DOHH2 (cell line): ENCODE data around the gene EIF4EBP2.

Experiments used
- H3F3A ChIP-seq: fragments of 200-600 bp; sonication (generic), shearing (Covaris generic); 2 replicates; pipeline ENCODE4 v1.6.0; 2016; ENCODE audit warnings: antibody characterized with exemption, mild to moderate bottlenecking; ENCODE audit not compliant: control insufficient read depth, insufficient read depth
- H3K27ac ChIP-seq: fragments of 200-600 bp; sonication (generic); 2 replicates; pipeline ENCODE4 v1.5.1; 2014; ENCODE audit warnings: low read depth, mild to moderate bottlenecking, low read length, moderate library complexity
- H3K27me3 ChIP-seq: fragments of 200-600 bp; sonication (generic); 2 replicates; pipeline ENCODE4 v1.6.1; 2014; ENCODE audit warnings: mild to moderate bottlenecking, low read length, mixed read lengths; ENCODE audit not compliant: control insufficient read depth
- H3K36me3 ChIP-seq: fragments of 200-600 bp; sonication (generic); 2 replicates; pipeline ENCODE4 v1.6.1; 2014; ENCODE audit warnings: mild to moderate bottlenecking, low read length, moderate library complexity, mixed read lengths; ENCODE audit not compliant: control insufficient read depth
- H3K4me1 ChIP-seq: fragments of 200-600 bp; sonication (generic); 2 replicates; pipeline ENCODE4 v1.6.1; 2014; ENCODE audit warnings: mild to moderate bottlenecking, low read length, mixed read lengths; ENCODE audit not compliant: control insufficient read depth
- H3K4me2 ChIP-seq: fragments of 200-600 bp; sonication (generic); 2 replicates; pipeline ENCODE4 v1.6.0; 2014; ENCODE audit warnings: mild to moderate bottlenecking, low read length, moderate library complexity
- H3K4me3 ChIP-seq: fragments of 200-600 bp; sonication (generic); 2 replicates; pipeline ENCODE4 v1.5.1; 2014; ENCODE audit warnings: mild to moderate bottlenecking, low read length, mixed read lengths
- H3K79me2 ChIP-seq: fragments of 200-600 bp; sonication (generic); 2 replicates; pipeline ENCODE4 v1.6.1; 2014; ENCODE audit warnings: mild to moderate bottlenecking, low read length, mixed read lengths; ENCODE audit not compliant: control insufficient read depth
- H3K9me2 ChIP-seq: fragments of 200-600 bp; sonication (generic); replicated peaks from 2 replicates; pipeline ENCODE4 v1.6.1; 2014; ENCODE audit warnings: mild to moderate bottlenecking, low read length, mixed read lengths; ENCODE audit not compliant: control insufficient read depth
- H3K9me3 ChIP-seq: fragments of 200-600 bp; sonication (generic); 2 replicates; pipeline ENCODE4 v1.6.1; 2014; ENCODE audit warnings: antibody characterized with exemption, low read length, mixed read lengths; ENCODE audit not compliant: control insufficient read depth, insufficient read depth
- H4K20me1 ChIP-seq: fragments of 200-600 bp; sonication (generic); 2 replicates; pipeline ENCODE4 v1.6.0; 2014; ENCODE audit warnings: low read depth, mild to moderate bottlenecking, antibody characterized with exemption, low read length, moderate library complexity; ENCODE audit not compliant: control insufficient read depth, insufficient read depth
- CTCF ChIP-seq: fragments of 200-600 bp; sonication (generic); IDR thresholded peaks from one replicate; pipeline ENCODE4 v1.5.1; 2014; ENCODE audit warnings: antibody characterized with exemption, mild to moderate bottlenecking, low read depth, low read length; ENCODE audit not compliant: poor library complexity, severe bottlenecking
- EZH2phosphoT487 ChIP-seq: fragments of 200-600 bp; sonication (generic); IDR thresholded peaks from 2 replicates; pipeline ENCODE4 v1.6.1; 2017; ENCODE audit warnings: borderline replicate concordance, mild to moderate bottlenecking, antibody characterized with exemption, low read length, moderate library complexity, mixed read lengths

EIF4EBP2 gene

GRCh38 chr10:70378122-70378521 lies 25.8 kb upstream of the EIF4EBP2 start:
- no peak for TF ChIP-seq EZH2phosphoT487
- no peak for TF ChIP-seq CTCF
- Histone ChIP-seq H3K27me3 (no peaks in the 10 kb centered on the region), H3K4me1 (peaks cover 16% of the 10 kb centered on the region), H3F3A (no peaks in the 10 kb centered on the region), H3K79me2 (peaks cover 25% of the 10 kb centered on the region), H3K9me3 (peaks cover 3% of the 10 kb centered on the region; the same call in 1 of the 2 replicates), H3K36me3 (peaks cover 3% of the 10 kb centered on the region; the same call in 1 of the 2 replicates), H3K4me3 (no peak overlapping the region), H4K20me1 (peaks cover 3% of the 10 kb centered on the region; the same call in 1 of the 2 replicates), H3K4me2 (no peak overlapping the region), H3K27ac (no peak overlapping the region), H3K9me2 (no peaks in the 10 kb centered on the region)

GRCh38 chr10:70379581-70380176 lies 24.3 kb upstream of the EIF4EBP2 start:
- Histone ChIP-seq H3K9me3 (peaks cover 3% of the 10 kb centered on the region; the same call in 1 of the 2 replicates), H3K36me3 (0 out of 2 replicates have a peak, but pooled peaks cover 3% of the 10 kb centered on the region), H3K4me3 (no peak overlapping the region), H4K20me1 (no peaks in the 10 kb centered on the region), H3K9me2 (no peaks in the 10 kb centered on the region), H3K79me2 (peaks cover 25% of the 10 kb centered on the region), H3K4me1 (peaks cover 18% of the 10 kb centered on the region), H3K27ac (no peak overlapping the region), H3K27me3 (no peaks in the 10 kb centered on the region), H3K4me2 (no peak overlapping the region), H3F3A (no peaks in the 10 kb centered on the region)
- TF ChIP-seq CTCF (peak; percentile 89), EZH2phosphoT487 (no peak)

GRCh38 chr10:70380350-70381135 lies 23.4 kb upstream of the EIF4EBP2 start:
- H3K4me1 ChIP-seq: peaks cover 18% of the 10 kb centered on the region
- peaks cover 3% of the 10 kb centered on the region; the same call in 1 of the 2 replicates for H3K9me3 ChIP-seq
- H3K27ac ChIP-seq: no peak overlapping the region
- TF ChIP-seq CTCF (no peak), EZH2phosphoT487 (no peak)
- H4K20me1 ChIP-seq: no peaks in the 10 kb centered on the region
- peak overlapping the region; percentile 82 for H3K4me3 ChIP-seq
- H3K27me3 ChIP-seq: no peaks in the 10 kb centered on the region
- H3K9me2 ChIP-seq: no peaks in the 10 kb centered on the region
- H3K36me3 ChIP-seq: no peaks in the 10 kb centered on the region
- H3F3A ChIP-seq: no peaks in the 10 kb centered on the region
- H3K4me2 ChIP-seq: peak overlapping the region; percentile 75; the same call in 1 of the 2 replicates
- peaks cover 25% of the 10 kb centered on the region for H3K79me2 ChIP-seq
